GM19238 (cell line): Measurements from ENCODE around the gene PIGV.
"Not testable (repeated sequence)": the region's sequence is repeated elsewhere in the genome, so short reads cannot be mapped to it uniquely, and the experiment has no call there.

Experiments used
- DNase-seq: peaks from one replicate; pipeline ENCODE4 v3.0.0; 2011; ENCODE audit warnings: low spot score; ENCODE audit not compliant: insufficient read length

Gene PIGV

DNA sequence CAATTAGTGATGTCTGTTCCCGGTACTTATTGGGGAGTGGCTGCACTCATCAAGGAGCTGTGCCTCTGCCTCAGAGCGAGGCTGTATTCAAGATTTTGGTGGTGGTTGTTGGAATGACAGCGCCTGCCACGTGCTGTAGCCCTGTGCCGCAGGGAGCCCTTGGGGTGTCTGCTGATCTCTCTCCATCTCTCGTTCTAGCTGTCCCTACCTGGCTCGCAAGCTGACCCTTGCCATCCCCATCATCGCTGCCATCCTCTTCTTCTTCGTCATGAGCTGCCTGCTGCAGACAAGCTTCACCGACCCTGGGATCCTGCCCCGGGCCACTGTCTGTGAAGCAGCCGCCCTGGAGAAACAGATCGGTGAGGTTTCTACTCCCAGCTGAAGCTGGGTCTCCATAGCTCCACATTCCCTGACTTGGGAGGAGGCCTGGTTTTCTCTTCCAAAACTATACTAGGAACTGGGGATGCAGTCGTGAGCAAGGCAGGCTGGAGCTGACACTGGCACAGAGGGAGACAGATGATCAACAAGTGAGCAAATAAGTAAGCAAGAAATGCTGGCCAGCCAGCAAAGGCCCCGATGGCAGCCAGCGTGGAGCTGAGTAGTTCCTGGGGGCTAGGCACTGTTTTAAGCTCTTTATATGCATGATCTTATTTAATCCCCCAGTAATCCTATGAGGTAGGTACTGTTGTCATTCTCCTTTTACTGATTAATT is 44.7 kb downstream of the PIGV start:
- DNase-seq, result no peak

DNA sequence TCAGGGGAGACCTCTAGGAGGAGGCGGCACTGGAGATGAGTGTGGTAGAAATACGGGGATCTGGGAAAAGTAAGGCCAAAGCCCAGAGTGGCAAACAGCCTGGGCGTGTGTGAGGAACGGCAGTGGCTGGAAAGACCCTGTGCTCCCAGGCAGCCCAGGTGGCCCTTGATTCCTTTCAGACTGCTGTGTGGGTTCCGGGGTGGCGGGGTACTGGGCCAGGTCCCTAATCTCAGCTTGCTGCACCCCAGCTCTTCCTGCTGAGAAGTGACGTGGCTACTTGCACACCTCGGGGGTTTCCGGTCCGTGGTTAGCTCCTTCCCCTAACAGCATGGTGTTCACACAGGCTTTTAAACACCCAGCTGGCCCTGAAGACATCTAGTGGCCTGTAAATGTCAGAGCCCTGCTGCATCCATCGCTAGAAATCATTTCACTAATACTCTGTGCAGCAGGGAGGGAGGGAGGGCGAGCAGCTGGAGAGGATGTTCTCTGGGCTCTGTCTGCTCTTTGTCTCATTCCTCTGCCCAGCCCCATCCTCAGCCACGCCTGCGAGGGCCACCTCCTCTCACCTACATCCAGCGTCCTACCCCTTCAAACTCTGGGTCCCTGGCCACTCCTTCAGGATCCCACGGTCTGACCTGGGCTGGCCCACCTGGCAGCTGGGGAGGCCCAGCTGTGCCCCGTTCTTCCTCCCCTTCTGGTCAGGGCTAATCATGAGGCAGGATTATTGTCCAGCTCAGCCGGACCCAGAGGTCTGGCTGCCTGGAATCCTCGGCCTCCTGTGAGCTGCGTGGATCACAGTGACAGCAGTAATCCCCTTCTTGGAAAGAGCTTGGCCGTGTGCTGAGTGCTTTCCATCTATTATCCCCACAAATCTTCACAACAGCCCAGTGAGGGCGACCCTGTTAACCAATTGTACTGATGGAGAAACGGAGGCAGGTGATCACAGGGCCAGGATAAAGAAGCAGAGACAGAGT is 46.0 kb downstream of the PIGV start:
- DNase-seq, result peak; percentile 89

DNA sequence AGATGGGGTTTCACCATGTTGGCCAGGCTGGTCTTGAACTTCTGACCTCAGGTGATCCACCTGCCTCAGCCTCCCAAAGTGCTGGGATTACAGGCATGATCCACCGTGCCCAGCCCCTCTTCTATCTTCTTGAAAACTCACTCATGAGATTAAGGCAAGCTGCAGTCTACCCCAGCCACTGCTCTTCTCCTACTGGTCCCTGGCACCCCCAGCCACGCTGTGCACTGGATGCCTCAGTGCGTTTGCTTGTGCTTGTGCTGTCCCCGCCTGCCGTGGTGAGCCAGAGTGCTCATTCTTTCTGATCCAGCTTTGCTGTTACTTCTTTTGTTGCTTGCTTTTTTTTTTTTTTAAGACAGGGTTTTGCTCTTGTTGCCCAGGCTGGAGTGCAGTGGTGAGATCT is 49.9 kb downstream of the PIGV start:
- not testable (repeated sequence) for DNase-seq

DNA sequence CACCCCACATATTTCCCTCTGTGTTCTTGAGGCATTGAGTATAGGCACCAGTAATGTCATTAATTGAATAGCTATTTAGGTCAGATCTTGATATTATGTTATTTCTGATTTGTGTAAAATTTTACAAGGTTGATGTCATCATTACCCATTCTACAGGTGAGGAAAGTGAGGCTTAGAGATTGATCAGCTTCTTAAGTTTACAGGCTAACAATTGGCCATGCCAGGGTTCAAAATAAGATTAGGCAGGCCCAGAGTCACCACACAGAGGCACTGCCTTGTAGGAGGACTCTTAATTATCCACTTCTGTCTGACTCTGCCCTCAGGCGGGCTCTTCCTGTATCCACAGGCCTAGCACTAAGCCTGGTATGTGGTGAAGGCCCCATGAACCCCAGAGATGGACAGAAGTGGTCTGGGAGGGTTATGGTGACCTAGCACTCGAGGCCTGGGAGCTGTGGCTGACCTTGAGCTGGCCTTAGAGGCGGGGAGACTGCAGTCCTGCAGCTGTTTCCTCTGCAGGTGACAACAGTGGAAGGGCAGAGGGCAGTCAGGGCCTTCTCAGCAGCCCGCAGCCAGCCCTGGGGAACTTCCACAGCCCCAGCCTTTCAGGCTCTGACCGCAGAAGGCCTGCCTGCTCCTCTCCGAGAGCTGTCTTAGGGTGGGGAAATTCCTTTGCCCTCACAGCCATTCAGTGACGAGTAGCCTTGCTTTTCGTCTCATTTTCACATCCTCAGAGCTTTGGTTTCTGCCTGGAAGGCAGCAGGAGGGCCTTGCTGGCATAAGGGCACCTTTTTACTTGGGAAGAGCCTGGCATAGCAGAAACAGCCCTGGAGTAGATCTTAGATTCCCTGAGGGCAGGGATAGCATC is 51.0 kb downstream of the PIGV start:
- peak; percentile 71 for DNase-seq

DNA sequence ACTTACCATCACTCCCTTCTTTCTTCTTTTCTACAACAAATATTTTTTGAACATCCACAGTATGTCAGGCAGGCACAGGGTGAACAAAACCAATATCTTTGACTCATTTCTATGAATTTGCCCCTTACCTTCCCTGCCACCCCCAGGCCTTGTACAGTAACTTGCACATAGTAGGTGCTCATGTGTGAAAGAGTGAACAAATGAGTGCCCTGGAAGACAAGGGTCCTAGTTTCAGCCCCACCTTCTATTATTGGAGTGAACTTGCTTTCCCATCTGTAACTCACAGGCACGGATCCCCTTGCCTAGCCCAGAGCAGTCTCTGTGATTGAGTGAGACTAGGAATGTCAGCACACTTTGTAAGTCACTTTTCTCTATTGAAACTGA is 51.6 kb downstream of the PIGV start:
- no peak for DNase-seq

DNA sequence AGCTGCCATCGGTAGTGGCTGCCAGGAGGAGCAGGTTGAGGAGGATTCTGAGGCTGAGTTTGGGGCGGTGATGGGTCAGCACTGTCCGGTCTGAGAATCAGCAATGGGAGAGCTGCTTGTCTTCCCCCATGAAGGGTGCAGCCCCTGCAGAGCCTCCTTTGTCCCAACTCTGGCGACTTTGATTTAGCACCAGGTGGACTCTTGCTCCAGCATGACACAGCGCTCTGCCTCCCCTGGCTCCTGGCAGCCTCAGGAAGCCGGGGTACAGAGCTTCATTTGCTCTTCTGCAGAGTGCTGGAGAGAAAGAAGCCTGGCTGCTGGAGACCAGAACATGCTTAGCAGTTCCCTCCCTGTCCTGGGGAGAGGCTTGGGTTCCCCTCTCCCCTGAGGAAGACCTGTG is 52.0 kb downstream of the PIGV start:
- DNase-seq, result no peak

DNA sequence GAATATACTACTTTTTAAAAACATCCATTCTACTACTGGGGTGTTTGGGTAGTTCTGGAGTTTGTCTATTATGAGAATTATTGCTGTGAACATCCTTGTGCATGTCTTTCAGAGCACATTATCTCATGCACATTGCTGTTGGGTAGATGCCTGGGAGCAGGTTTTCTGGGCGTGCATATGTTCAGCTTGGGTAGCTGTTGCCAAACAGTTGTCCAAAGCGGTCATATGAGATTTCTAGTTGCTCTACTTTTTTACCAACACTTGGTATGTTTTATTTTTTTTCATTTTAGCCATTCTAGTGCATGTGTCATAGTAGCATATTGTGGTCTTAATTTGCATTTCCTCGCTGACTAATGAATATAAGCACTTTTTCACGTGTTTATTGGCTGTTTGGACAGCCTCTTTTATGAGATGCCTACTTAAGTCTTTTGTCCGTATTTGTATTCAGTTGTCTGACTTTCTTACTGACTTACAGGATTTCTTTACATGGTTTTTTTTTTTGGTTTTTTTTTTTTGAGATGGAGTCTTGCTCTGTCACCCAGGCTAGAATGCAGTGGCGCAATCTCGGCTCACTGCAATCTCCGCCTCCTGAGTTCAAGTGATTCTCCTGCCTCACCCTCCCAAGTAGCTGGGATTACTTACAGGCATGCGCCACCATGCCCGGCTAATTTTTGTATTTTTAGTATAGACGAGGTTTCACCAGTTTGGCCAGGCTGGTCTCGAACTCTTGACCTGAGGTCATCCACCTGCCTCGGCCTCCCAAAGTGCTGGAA is 56.9 kb downstream of the PIGV start:
- DNase-seq, result no peak

DNA sequence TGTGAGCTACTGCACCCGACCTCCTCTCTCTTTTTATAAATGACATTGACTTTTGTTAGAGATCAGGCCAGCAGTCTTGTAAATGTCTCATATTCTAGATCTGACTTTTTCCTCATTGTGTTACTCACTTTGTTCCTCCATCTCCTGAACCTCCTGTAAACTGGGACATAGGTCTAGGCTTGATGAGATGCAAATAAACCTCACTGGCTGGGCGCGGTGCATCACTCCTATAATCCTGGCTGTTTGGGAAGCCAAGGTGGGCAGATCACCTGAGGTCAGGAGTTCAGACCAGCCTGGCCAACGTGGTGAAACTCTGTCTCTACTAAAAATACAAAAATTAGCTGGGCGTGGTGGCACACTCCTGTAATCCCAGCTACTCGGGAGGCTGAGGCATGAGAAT is 60.1 kb downstream of the PIGV start:
- DNase-seq, result not testable (repeated sequence)
